Aorta (tissue), 5 donors: ENCODE results near the gene SRGAP2B. TPM values are rescaled to one million over a fixed set of nuclear protein-coding genes. Genes with fewer than 3 reads are reported as not detected.
A peak's percentile ranks its signal among the peaks of the same experiment; 100 is the strongest.
"Not testable (repeated sequence)": the region's sequence is repeated elsewhere in the genome, so short reads cannot be mapped to it uniquely, and the experiment has no call there.

Source experiments
- ATAC-seq: fragments of 200-7000 bp; cut with Tn5 transposase; one replicate; pipeline ENCODE4 v1.9.1; 2022; ENCODE audit warnings: moderate library complexity; ENCODE audit not compliant: low FRiP score
- DNase-seq, 2 donors: peaks; one replicate each; pipeline ENCODE4 v3.0.0-alpha.2; 2020
- H3K27ac ChIP-seq, 2 donors: one replicate each; pipeline ENCODE4 v1.5.1; 2013; ENCODE audit warnings: low read length in 2 of 2, mild to moderate bottlenecking in 2 of 2, moderate library complexity in 2 of 2, control low read depth in 1 of 2, inconsistent platforms in 1 of 2, low read depth in 1 of 2
- H3K27me3 ChIP-seq, 2 donors: one replicate each; pipeline ENCODE4 v1.6.1; 2013; ENCODE audit warnings: control low read depth in 1 of 2, low read length in 1 of 2, mild to moderate bottlenecking in 1 of 2, moderate library complexity in 1 of 2; ENCODE audit not compliant: insufficient read depth in 2 of 2, control insufficient read depth in 1 of 2
- H3K36me3 ChIP-seq, 2 donors: one replicate each; pipeline ENCODE4 v1.6.1; 2013; ENCODE audit warnings: control low read depth in 1 of 2, low read length in 1 of 2, mild to moderate bottlenecking in 1 of 2; ENCODE audit not compliant: insufficient read depth in 2 of 2, control insufficient read depth in 1 of 2
- H3K4me1 ChIP-seq, 2 donors: one replicate each; pipeline ENCODE4 v1.6.1; 2013; ENCODE audit warnings: low read length in 2 of 2, control low read depth in 1 of 2, mild to moderate bottlenecking in 1 of 2, moderate library complexity in 1 of 2; ENCODE audit not compliant: insufficient read depth in 2 of 2, control insufficient read depth in 1 of 2
- H3K4me3 ChIP-seq, 2 donors: one replicate each; pipeline ENCODE4 v1.5.1; 2013; ENCODE audit warnings: low read length in 2 of 2, control low read depth in 1 of 2, mild to moderate bottlenecking in 1 of 2
- H3K9me3 ChIP-seq: one replicate; pipeline ENCODE4 v1.6.1; 2013; ENCODE audit warnings: mild to moderate bottlenecking, low read length; ENCODE audit not compliant: control insufficient read depth
- WGBS, 2 donors: extraction: QIAGEN DNeasy Blood & Tissue Kit; methylation state at CpG; one replicate each; pipeline ENCODE4 v1.1.7; 2013; 5-methylcytosine and 5-hydroxymethylcytosine counted together
- intact Hi-C, 2 donors: fragments of 100-400 bp; cut with DNase I; formaldehyde crosslinking; loops; one replicate each; pipeline versions ENCODE4 v1.14.2 to v1.15.0; 2022
- polyA plus RNA-seq, 2 donors: library from polyadenylated mRNA; stranded (reverse); fragments of 200-250 nt; gene quantifications; one replicate each; pipeline ENCODE4 v1.2.3, GENCODE V29; 2013
- total RNA-seq, 2 donors: library from RNA; stranded (reverse); fragmentation: NEBNext Ultra II Directional; extraction: Animal tissue kit (Norgen Biotek cat#: 25700); gene quantifications; one replicate each; pipeline ENCODE4 v1.2.1, GENCODE V29; 2021
- donor health status: healthy with polysubstance abuse.
- donor health status: Bipolar disorder and iron deficiency.
- donor health status: DM: no; HTN: no; CAD: no.
- donor health status: DM: no; HTN: no; CAD: no.
- donor health status: DM: yes; HTN: yes; CAD: no.

Gene SRGAP2B
- total and polyA plus RNA-seq, 4 donors = 3.5 to 51.3 (median 30.8) TPM

GRCh38 chr1:145123062-145123395, 27.9 kb upstream of the SRGAP2B start:
- DNase-seq, H3K4me3 ChIP-seq, H3K27me3 ChIP-seq, H3K4me1 ChIP-seq, H3K27ac ChIP-seq, H3K9me3 ChIP-seq, H3K36me3 ChIP-seq, intact Hi-C loops: not testable (repeated sequence)
- WGBS, 2 donors = no CpG with 5 or more reads among the region's 1 CpG
- ATAC-seq = peak; percentile 57

- DNase-seq, H3K27ac ChIP-seq, H3K9me3 ChIP-seq, intact Hi-C loops, H3K27me3 ChIP-seq, H3K36me3 ChIP-seq, H3K4me1 ChIP-seq, H3K4me3 ChIP-seq: not testable (repeated sequence)
- no CpG with 5 or more reads among the region's 7 CpGs for WGBS, 2 donors
- ATAC-seq = peak; percentile 77
Observed at GRCh38 chr1:145122344-145123061, 27.4 kb upstream of the SRGAP2B start.

GRCh38 chr1:145119842-145120241, 24.7 kb upstream of the SRGAP2B start:
- ATAC-seq, H3K27me3 ChIP-seq, intact Hi-C loops, DNase-seq, H3K9me3 ChIP-seq, H3K4me1 ChIP-seq, H3K36me3 ChIP-seq, H3K4me3 ChIP-seq, H3K27ac ChIP-seq: not testable (repeated sequence)
- no CpG with 5 or more reads among the region's 3 CpGs for WGBS, 2 donors

GRCh38 chr1:145115587-145116493, 20.7 kb upstream of the SRGAP2B start:
- H3K9me3 ChIP-seq, H3K4me1 ChIP-seq, intact Hi-C loops, H3K36me3 ChIP-seq, ATAC-seq, H3K27ac ChIP-seq, H3K27me3 ChIP-seq, H3K4me3 ChIP-seq, DNase-seq: not testable (repeated sequence)
- WGBS, 2 donors = no CpG with 5 or more reads among the region's 6 CpGs

GRCh38 chr1:145114560-145115057, 19.5 kb upstream of the SRGAP2B start:
- H3K27me3 ChIP-seq, H3K4me3 ChIP-seq, H3K4me1 ChIP-seq, DNase-seq, H3K9me3 ChIP-seq, H3K36me3 ChIP-seq, H3K27ac ChIP-seq, ATAC-seq, intact Hi-C loops: not testable (repeated sequence)
- no CpG with 5 or more reads among the region's 1 CpG for WGBS, 2 donors

- H3K36me3 ChIP-seq, intact Hi-C loops, DNase-seq, H3K4me1 ChIP-seq, H3K27ac ChIP-seq, H3K27me3 ChIP-seq, H3K4me3 ChIP-seq, H3K9me3 ChIP-seq, ATAC-seq: not testable (repeated sequence)
- WGBS, 2 donors = no CpG with 5 or more reads among the region's 3 CpGs
Observed at GRCh38 chr1:145112703-145113102, 17.6 kb upstream of the SRGAP2B start.

- DNase-seq, H3K36me3 ChIP-seq, H3K4me1 ChIP-seq, H3K9me3 ChIP-seq, H3K27ac ChIP-seq, H3K27me3 ChIP-seq, ATAC-seq, intact Hi-C loops, H3K4me3 ChIP-seq: not testable (repeated sequence)
- no CpG with 5 or more reads among the region's 3 CpGs for WGBS, 2 donors
Observed at GRCh38 chr1:145111674-145112073, 16.5 kb upstream of the SRGAP2B start.

- intact Hi-C loops, ATAC-seq, H3K36me3 ChIP-seq, H3K4me3 ChIP-seq, DNase-seq, H3K27ac ChIP-seq, H3K27me3 ChIP-seq, H3K4me1 ChIP-seq, H3K9me3 ChIP-seq: not testable (repeated sequence)
- no CpG with 5 or more reads among the region's 2 CpGs for WGBS, 2 donors
Observed at GRCh38 chr1:145103294-145103693, 8.2 kb upstream of the SRGAP2B start.
